Neural progenitor cell (in vitro differentiated cells): Measurements from ENCODE around the gene LIN54. TPM values are rescaled to one million over a fixed set of nuclear protein-coding genes. Genes with fewer than 3 reads are reported as not detected.

ENCODE experiments used
- DNase-seq: peaks from one replicate; pipeline ENCODE4 v3.0.0-alpha.2; 2016; ENCODE audit warnings: low spot score
- H2AFZ ChIP-seq: fragments of 200-600 bp; sonication (generic); replicated peaks from 2 replicates; pipeline ENCODE4 v1.6.1; 2016; ENCODE audit warnings: antibody characterized with exemption
- H3F3A ChIP-seq: fragments of 200-600 bp; sonication (generic); 2 replicates; pipeline ENCODE4 v1.6.1; 2016; ENCODE audit warnings: antibody characterized with exemption, low read depth
- H3K27ac ChIP-seq: fragments of 200-600 bp; sonication (generic); 2 replicates; pipeline ENCODE4 v1.5.1; 2016; ENCODE audit warnings: mild to moderate bottlenecking
- H3K27me3 ChIP-seq: fragments of 200-600 bp; sonication (generic); 2 replicates; pipeline ENCODE4 v1.6.1; 2016; ENCODE audit warnings: mild to moderate bottlenecking, moderate library complexity
- H3K36me3 ChIP-seq: fragments of 200-600 bp; sonication (generic); 2 replicates; pipeline ENCODE4 v1.5.1; 2016
- H3K4me1 ChIP-seq: fragments of 200-600 bp; sonication (generic); 2 replicates; pipeline ENCODE4 v1.6.1; 2016; ENCODE audit warnings: mixed run types
- H3K4me2 ChIP-seq: fragments of 200-600 bp; sonication (generic); 2 replicates; pipeline ENCODE4 v1.6.1; 2016
- H3K4me3 ChIP-seq: fragments of 200-600 bp; sonication (generic); 2 replicates; pipeline ENCODE4 v1.5.1; 2016
- H3K79me2 ChIP-seq: fragments of 200-600 bp; sonication (generic); 2 replicates; pipeline ENCODE4 v1.6.1; 2016; ENCODE audit warnings: low read depth
- H3K9ac ChIP-seq: fragments of 200-600 bp; sonication (generic); 2 replicates; pipeline ENCODE4 v1.6.1; 2016
- H3K9me3 ChIP-seq: fragments of 200-600 bp; sonication (generic); 2 replicates; pipeline ENCODE4 v1.5.1; 2016; ENCODE audit warnings: low read depth
- H4K20me1 ChIP-seq: fragments of 200-600 bp; sonication (generic); 2 replicates; pipeline ENCODE4 v1.6.1; 2016; ENCODE audit warnings: low read depth
- H3K27ac Mint-ChIP-seq: 3 replicates; pipeline ENCODE4 v1.8.0; 2021; ENCODE audit warnings: mixed read lengths
- H3K27me3 Mint-ChIP-seq: 2 replicates; pipeline ENCODE4 v1.8.0; 2022; ENCODE audit warnings: low read depth, mild to moderate bottlenecking, inconsistent platforms, moderate library complexity, mixed read lengths; ENCODE audit not compliant: insufficient read depth
- H3K36me3 Mint-ChIP-seq: 3 replicates; pipeline ENCODE4 v1.8.0; 2021; ENCODE audit warnings: mixed read lengths
- H3K4me1 Mint-ChIP-seq: 3 replicates; pipeline ENCODE4 v1.8.0; 2021; ENCODE audit warnings: mixed read lengths
- H3K4me3 Mint-ChIP-seq: 3 replicates; pipeline ENCODE4 v1.8.0; 2021; ENCODE audit warnings: mild to moderate bottlenecking, moderate library complexity, mixed read lengths
- H3K9me3 Mint-ChIP-seq: 3 replicates; pipeline ENCODE4 v1.8.0; 2020; ENCODE audit warnings: mixed read lengths
- EZH2 ChIP-seq: fragments of 200-600 bp; sonication (generic); IDR thresholded peaks from 2 replicates; pipeline ENCODE4 v1.6.1; 2017; ENCODE audit warnings: antibody characterized with exemption, mild to moderate bottlenecking, moderate library complexity
- EZH2phosphoT487 ChIP-seq: fragments of 200-600 bp; sonication (generic); IDR thresholded peaks from 2 replicates; pipeline ENCODE4 v1.6.1; 2017; ENCODE audit warnings: antibody characterized with exemption
- total RNA-seq: library from RNA; depleted of rRNA; stranded (reverse); fragments of >200 nt; gene quantifications from 2 replicates; pipeline ENCODE4 v1.2.3, GENCODE V29; 2015; ENCODE audit warnings: low replicate concordance
- TF ChIP-seq, protein P1 (sequence below): fragments of 200-600 bp; sonication (generic); IDR thresholded peaks from 2 replicates; pipeline ENCODE4 v1.5.1; 2017; ENCODE audit warnings: antibody characterized with exemption, mild to moderate bottlenecking

Gene LIN54
- total RNA-seq, 1 donor from 2014 or later, result 27.4 TPM

DNA sequence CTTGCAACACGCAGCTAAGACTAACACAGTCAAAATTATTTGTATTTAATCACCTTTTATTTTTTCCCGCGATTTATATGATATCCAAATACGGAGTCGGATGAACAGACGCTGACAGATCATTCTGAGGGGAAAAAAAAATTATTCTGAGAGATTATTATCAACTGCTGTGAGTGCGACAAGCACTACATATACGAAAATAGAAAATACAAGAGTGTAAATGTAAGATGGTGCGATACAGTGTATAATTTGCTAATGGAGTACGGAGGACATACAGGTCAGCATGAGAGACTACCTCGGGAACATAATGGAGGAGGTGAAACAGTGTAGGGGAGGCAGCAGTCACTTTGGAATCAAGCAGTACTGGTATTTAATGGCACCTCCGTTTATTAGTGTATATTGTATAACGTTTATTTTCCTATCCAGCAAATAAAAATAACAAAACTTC, 2.8 kb upstream of the LIN54 start:
- TF ChIP-seq, protein P1, sequence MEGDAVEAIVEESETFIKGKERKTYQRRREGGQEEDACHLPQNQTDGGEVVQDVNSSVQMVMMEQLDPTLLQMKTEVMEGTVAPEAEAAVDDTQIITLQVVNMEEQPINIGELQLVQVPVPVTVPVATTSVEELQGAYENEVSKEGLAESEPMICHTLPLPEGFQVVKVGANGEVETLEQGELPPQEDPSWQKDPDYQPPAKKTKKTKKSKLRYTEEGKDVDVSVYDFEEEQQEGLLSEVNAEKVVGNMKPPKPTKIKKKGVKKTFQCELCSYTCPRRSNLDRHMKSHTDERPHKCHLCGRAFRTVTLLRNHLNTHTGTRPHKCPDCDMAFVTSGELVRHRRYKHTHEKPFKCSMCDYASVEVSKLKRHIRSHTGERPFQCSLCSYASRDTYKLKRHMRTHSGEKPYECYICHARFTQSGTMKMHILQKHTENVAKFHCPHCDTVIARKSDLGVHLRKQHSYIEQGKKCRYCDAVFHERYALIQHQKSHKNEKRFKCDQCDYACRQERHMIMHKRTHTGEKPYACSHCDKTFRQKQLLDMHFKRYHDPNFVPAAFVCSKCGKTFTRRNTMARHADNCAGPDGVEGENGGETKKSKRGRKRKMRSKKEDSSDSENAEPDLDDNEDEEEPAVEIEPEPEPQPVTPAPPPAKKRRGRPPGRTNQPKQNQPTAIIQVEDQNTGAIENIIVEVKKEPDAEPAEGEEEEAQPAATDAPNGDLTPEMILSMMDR, result no peak
- no peak for TF ChIP-seq EZH2
- TF ChIP-seq EZH2phosphoT487, result no peak
- Histone ChIP-seq H3K4me2 (peak overlapping the region; percentile 75), H4K20me1 (no peaks in the 10 kb centered on the region), H3K9me3 (no peaks in the 10 kb centered on the region), H3K4me3 (peak overlapping the region; percentile 88), H3K79me2 (peaks cover 27% of the 10 kb centered on the region), H2AFZ (peak overlapping the region; percentile 91), H3F3A (peaks cover 13% of the 10 kb centered on the region), H3K27me3 (peaks cover 15% of the 10 kb centered on the region), H3K27ac (no peak overlapping the region), H3K36me3 (no peaks in the 10 kb centered on the region), H3K9ac (no peak overlapping the region), H3K4me1 (peaks cover 22% of the 10 kb centered on the region)
- no peaks in the 10 kb centered on the region for H3K9me3 Mint-ChIP-seq
- H3K36me3 Mint-ChIP-seq, result no peaks in the 10 kb centered on the region
- peaks cover 26% of the 10 kb centered on the region for H3K4me1 Mint-ChIP-seq
- peaks cover 3% of the 10 kb centered on the region for H3K27me3 Mint-ChIP-seq
- H3K4me3 Mint-ChIP-seq, result peak overlapping the region; percentile 86
- no peak for DNase-seq
- H3K27ac Mint-ChIP-seq, result peak overlapping the region; percentile 1

DNA sequence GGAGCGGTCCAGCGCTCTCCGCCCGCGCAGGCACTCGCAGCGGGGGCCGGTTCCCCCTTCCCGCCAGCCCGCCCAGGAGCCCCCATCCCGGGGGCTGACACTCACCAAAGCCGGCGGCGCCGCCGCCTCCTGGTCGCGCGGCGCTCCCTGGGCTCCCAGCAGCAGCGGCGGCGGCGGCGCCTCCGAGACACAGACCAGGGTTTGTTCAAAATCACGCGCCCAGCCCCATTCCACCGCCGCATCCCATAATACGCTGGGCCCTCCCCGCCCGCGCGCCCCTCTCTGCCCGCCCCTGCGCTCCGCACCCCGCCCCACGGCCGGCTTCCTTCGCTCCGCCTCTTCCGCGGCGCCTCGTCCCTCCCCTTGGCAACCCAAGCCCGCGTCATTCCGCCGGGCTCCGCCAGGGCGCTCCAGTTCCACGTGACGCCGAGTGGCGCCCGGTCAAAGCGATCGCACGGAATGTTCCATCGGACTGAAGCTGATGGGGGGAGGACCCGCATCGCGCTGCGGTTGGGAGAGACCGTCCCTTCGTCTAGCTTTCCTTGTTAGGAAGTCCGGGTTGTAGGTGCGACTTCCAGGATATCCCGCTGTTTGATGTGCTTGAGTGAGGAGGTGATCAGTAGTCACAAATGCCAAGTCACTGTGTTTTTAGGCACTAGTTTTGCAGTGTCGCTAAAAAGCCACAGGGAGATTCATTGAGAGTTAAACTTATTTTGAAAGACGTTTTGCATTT, 2.2 kb upstream of the LIN54 start:
- Mint-ChIP-seq H3K4me1 (peaks cover 28% of the 10 kb centered on the region), H3K36me3 (peaks cover 2% of the 10 kb centered on the region)
- peak overlapping the region; percentile 91 for H2AFZ ChIP-seq

DNA sequence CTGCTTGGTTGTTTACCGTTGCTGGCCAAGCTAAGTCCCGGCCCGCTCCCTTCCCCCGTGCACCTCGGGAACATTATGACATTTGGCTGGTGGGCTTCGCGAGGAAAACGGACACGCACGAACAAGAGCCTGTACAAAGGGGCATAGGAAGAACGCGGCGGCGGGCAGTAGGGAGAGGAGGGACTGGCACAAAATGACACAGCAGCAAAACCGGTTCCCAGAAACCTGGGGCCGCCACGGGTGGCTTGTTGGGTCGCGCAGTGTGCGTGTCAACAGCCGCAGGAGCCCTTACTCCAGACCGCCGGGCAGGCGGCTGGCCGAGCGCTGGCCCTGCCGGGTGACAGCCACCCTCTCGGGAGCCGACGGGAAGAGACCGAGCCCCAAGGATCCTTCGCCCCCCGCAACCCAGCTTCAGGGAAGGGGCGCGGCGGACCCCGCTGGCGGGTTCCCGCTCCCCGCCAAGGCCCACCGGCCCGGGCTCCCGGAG, 1.6 kb upstream of the LIN54 start:
- peak overlapping the region; percentile 39 for H3K27ac Mint-ChIP-seq
- Histone ChIP-seq H3K9me3 (no peaks in the 10 kb centered on the region), H3F3A (peaks cover 13% of the 10 kb centered on the region), H3K4me1 (peaks cover 26% of the 10 kb centered on the region), H3K4me3 (peak overlapping the region; percentile 88), H4K20me1 (no peaks in the 10 kb centered on the region), H3K9ac (no peak overlapping the region), H3K27me3 (peaks cover 15% of the 10 kb centered on the region), H2AFZ (peak overlapping the region; percentile 60), H3K27ac (no peak overlapping the region), H3K36me3 (no peaks in the 10 kb centered on the region), H3K4me2 (peak overlapping the region; percentile 87), H3K79me2 (peaks cover 39% of the 10 kb centered on the region)
- H3K4me3 Mint-ChIP-seq, result peak overlapping the region; percentile 94
- peaks cover 29% of the 10 kb centered on the region for H3K4me1 Mint-ChIP-seq
- TF ChIP-seq EZH2phosphoT487 (peak; percentile 28), EZH2 (no peak)
- TF ChIP-seq, protein P1, result no peak
- peaks cover 3% of the 10 kb centered on the region for H3K36me3 Mint-ChIP-seq
- DNase-seq, result no peak
- H3K9me3 Mint-ChIP-seq, result no peaks in the 10 kb centered on the region
- peaks cover 3% of the 10 kb centered on the region for H3K27me3 Mint-ChIP-seq

More for the DNA sequence above, 2.2 kb upstream of the LIN54 start:
- H3K27me3 Mint-ChIP-seq, result peaks cover 3% of the 10 kb centered on the region
- no peaks in the 10 kb centered on the region for H3K9me3 Mint-ChIP-seq
- Histone ChIP-seq H3K9ac (no peak overlapping the region), H3K36me3 (no peaks in the 10 kb centered on the region), H3K27ac (no peak overlapping the region), H3K79me2 (peaks cover 33% of the 10 kb centered on the region), H3K4me1 (peaks cover 26% of the 10 kb centered on the region), H3F3A (peaks cover 13% of the 10 kb centered on the region), H3K4me2 (peak overlapping the region; percentile 87), H3K27me3 (peaks cover 15% of the 10 kb centered on the region), H3K4me3 (peak overlapping the region; percentile 88), H4K20me1 (no peaks in the 10 kb centered on the region), H3K9me3 (no peaks in the 10 kb centered on the region)
- peak overlapping the region; percentile 80 for H3K27ac Mint-ChIP-seq
- H3K4me3 Mint-ChIP-seq, result peak overlapping the region; percentile 86
- peak; percentile 99 for DNase-seq
- no peak for TF ChIP-seq EZH2
- TF ChIP-seq, protein P1, result peak; percentile 63
